Measurements from ENCODE around the gene USP35. TPM values are rescaled to one million over a fixed set of nuclear protein-coding genes. Genes with fewer than 3 reads are reported as not detected.

USP35 gene
- polyA plus RNA-seq, 12 donors = 3.3 to 5.1 (median 4.5) TPM; not detected in 1

DNA sequence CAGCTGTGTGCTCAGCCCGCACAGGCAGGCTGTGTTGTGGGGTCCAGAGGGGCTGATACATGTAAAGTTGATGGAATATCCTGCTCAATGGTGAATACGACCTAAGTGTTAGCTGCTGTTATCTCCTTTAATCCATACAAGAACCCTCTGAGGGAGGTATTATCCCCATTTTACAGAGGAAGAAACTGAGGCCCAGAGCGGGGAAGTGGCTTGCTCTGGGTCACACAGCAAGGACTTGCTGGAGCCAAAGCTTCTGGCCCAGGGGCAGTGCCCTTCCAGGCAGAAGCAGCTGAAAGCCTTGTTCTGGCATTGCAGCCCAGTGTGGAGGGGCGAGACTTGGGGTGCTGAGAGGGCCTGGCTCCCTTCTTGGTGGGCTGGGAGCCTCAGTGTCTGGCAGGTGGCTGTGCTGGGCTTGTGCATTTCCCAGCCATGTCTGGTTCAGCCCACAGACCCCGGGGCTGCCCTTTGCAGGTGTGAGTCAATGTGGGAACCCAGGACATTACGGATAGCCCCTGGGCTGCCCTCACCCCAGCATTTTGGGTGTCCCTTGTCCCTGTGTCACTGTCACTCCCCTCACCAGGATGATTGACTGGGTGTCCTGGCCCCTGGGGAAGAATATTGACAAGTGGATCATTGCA is 10.4 kb downstream of the USP35 start:
- no peak for DNase-seq

DNA sequence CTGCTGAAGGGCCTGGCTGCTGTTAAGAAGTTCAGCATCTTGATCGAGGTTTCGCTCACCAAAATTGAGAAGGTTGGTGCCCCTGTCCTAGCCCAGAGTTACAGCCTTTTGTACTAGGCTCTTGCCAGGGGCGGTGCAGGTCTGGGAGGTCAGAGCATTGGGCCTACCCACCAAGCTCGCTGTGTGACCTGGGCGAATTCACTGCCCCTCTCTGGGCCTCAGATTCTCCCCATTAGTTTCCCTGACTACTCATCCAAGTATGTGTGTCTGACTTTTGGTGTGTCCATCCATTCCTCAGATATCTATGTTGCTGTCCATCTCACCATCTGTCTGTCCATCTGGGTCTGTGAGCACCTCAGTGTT is 10.9 kb downstream of the USP35 start:
- DNase-seq = no peak

DNA sequence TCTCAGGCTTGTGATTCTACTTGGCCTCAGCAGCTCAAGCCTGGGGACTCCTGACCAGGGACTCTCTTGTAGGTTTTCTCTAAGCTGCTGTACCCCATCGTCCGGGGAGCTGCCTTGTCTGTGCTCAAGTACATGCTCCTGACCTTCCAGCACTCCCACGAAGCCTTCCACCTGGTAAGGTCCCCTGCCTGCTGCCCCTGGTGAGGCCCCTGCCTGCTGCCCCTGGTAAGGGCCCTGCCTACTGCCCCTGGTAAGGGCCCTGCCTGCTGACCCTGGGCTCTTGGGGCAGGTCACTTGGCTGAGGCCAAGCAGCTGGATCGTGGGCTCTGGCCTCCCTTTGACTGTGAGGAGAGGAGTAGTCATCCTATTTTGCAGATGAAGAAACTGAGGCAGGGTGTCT is 11.3 kb downstream of the USP35 start:
- no peak for DNase-seq

DNA sequence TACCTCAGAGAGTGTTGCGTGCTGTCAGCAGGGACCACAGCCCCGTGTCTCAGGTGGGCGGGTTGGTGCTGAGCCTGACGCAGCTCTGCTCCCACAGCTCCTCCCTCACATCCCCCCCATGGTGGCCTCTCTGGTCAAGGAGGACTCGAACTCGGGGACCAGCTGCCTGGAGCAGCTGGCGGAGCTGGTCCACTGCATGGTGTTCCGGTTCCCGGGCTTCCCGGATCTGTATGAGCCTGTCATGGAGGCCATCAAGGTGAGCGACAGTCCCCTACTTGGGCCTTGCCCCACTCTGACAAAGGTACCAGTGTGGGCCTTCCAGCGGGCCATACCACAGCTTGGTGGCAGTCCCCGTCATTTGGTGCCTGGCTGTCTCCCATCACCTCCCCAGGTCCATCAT is 11.8 kb downstream of the USP35 start:
- no peak for DNase-seq

DNA sequence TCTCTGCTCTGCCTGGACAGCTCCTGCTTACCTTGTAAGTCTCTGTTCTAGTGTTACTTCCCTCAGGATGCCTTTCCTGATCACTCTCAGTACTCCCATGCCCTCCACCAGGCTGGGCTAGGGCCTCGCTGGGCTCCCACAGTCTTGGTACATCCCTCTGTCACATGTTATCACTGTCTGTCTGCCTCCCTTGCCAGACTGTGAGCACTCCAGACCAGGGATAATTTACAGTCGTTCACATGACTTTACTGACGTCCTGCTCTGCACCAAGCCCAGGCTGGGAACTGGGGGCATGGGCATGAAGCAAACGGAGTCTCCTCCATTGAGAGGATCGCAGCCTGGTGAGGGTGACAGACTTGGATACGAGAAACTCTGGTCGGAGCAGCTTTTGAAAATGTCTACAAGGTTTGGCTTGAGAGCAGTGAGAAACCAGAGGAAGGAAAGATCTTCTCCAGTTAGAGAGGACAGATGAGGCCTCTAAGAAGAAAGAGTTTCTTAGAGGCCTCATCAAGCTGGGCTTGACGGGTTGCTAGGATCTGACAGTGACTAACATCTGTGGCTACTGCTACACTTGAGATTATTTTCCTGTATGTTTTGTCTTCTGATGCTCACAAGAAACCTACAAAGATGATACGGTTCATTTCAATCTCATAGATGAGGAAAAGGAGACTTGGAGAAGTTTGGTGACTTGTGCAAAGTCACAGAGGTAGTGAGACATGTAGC is 12.5 kb downstream of the USP35 start:
- no peak for DNase-seq

DNA sequence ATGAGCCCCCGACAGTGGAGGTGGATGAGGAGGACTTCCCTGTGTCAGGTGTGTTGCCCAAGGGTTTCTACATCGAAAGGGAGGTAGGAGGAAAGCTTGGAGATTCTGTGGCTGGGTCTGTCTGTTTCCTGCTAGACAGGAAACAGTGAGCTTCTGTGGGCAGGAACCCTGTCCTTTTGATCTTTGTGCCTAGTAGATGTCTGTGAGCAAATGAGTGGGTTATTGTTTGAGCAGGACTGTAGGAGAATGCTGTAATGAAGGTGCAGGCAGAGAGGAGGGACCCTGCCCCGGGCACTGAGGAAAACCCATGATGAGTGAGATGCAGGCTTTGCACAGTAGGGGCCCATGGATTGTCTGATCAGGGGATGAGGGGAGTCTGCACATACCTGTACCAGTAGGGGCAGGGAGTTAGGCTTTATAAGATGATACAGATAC is 14.0 kb downstream of the USP35 start:
- no peak for DNase-seq

DNA sequence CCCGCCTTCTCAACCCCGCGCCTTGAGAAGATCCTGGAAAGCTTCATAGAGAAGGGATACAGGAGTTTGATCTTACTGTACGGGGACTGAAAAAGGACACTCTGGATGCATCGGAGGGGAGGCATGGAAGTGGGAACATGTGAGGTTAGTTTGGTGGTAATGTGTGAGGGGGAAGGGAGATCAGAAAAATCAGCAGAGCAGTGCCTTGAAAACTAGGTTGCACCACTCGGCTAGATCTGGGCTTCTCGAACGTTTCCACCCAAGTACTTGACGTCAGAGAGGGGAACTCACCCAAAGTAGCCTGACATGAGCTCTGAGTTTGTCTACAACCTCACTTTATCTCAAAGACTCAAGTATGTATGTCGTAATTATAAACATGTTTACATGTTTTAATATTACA is 14.5 kb downstream of the USP35 start:
- no peak for DNase-seq

DNA sequence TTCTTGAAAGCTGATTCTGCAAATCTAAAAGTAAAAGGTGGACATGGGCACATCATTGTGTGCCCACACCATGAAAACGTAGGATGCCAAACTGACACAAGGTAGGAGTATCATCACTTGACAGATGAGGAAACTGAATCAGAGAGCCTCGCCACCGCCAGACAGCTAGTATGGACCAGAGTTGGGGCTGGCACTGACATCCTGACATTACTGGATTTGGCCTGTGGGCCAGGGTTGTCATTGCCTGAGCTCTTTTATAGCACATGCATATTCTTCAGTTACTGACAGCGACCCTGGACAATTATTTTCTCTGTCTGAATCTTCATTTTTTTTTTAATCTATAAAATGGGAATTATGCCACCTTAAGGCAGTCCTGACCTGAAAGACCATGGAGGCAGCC is 16.5 kb downstream of the USP35 start:
- DNase-seq = no peak

DNA sequence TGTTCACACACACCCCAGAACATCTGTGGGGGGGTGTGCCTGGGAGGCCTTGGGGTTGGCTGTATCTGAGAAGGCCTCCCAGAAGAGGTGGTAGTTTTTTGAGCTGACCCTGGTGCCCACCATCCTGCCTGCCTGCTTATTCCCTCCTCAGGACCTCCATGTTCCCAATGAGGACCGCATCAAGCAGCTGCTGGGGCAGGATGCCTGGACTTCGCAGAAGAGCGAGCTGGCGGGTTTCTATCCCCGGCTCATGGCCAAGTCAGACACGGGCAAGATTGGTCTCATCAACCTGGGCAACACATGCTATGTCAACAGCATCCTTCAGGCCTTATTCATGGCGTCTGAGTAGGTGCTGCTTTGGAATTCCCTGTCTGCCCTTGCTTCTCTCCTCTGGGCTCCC is 17.0 kb downstream of the USP35 start:
- DNase-seq = no peak

DNA sequence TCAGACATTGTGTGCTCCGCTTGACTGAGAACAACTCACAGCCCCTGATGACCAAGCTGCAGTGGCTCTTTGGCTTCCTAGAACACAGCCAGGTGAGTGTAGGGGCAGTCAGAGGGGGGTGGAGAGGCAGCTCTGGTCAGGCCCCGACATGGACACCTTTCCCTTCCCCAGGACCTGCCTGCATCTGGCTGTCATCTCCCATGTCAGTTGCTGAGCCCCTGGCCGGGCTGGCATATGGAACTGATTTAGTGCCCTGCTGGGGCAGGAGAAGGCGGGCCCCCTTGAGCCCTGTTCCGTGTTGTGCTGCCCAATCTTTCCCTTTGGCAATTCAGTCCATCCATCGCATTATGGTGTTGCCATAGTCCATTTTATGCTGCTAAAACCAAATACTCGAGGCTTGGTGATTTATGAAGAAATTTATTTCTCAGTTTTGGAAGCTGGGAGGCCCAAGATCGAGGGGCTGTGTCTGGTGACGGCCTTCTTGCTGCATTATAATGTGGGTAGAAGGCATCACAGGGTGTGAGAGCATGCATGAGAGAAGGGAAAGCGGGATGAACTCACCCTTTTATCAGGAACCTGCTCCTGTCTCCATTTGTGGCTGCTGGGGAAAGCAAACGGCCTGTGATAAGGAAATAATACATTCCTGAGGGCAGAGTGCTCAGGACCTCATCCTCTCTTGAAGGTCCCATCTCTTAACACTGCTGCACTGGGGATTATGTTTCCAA is 19.0 kb downstream of the USP35 start:
- DNase-seq = no peak

DNA sequence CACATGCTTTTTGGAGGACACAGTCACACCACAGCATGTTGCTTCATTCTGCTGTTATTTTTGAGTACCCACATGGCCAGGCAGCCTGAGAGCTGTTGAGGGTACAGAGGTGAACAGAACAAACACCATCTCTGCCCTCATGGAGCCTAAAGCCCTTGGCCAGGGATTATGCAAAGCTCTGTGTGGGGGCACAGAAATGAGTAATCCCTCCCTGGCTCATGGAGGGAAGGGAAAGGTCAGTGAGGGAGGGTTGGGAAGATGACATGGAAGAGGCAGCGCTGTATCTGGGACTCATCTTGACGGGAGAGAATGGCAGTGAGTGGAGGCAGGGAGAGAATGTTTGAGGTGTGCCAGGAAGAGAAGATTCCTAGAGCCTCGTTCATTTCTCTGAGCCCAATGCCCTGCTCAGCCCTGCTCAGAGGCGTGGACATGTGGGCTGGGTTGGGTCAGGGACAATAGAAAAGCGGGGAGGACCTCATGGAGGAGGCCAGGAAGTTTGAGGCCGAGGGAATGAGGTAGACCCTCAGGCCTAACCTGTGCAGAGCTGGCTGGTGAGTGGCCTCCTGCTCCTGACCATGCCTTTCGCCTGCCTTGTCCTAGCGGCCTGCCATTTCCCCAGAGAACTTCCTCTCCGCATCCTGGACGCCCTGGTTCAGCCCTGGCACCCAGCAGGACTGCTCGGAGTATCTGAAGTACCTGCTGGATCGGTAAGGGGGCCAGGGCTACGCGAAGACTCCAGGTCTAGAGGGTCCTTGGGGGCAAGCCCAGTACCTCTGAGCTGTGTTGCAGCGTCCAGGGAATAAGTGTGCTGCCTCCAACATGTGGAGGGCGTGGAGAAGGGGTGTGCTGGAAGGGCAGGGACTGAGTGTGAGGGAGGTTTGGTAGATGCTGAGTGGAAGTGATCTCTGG is 19.8 kb downstream of the USP35 start:
- DNase-seq = no peak

DNA sequence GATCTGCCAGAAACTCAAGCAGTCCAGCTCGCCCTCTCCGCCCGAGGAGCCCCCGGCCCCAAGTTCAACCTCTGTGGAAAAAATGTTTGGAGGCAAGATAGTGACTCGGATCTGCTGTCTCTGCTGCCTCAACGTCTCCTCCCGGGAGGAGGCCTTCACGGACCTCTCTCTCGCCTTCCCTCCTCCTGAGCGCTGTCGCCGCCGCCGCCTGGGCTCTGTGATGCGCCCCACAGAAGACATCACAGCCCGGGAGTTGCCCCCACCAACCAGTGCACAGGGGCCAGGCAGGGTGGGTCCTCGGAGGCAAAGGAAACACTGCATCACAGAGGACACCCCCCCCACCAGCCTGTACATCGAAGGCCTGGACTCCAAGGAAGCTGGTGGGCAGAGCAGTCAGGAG is 20.8 kb downstream of the USP35 start:
- DNase-seq = no peak

DNA sequence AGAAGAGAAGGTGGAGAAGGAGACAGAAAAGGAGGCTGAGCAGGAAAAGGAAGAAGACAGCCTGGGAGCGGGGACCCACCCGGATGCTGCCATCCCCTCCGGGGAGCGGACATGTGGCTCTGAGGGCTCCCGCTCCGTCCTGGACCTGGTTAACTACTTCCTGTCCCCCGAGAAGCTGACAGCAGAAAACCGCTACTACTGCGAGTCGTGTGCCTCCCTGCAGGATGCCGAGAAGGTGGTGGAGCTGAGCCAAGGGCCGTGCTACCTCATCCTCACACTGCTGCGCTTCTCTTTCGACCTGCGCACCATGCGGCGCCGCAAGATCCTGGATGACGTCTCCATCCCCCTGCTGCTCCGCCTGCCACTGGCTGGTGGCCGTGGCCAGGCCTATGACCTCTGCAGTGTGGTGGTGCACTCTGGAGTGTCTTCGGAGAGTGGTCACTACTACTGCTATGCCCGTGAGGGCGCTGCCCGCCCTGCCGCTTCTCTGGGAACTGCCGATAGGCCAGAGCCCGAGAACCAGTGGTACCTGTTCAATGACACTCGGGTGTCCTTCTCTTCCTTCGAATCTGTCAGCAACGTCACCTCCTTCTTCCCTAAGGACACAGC is 21.4 kb downstream of the USP35 start:
- DNase-seq = no peak

DNA sequence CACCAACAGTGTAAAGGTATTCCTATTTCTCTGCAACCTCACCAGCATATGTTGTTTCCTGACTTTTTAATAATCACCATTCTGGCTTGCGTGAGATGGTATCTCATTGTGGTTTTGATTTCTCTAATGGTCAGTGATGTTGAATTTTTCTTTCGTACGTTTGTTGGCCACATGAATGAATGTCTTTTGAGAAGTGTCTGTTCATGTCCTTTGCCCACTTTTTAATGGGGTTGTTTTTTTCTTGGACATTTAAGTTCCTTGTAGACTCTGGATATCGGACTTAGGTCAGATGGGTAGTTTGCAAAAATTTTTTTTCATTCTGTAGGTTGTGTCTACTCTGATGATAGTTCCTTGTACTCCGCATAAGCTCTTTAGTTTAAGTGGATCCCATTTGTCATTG is 22.8 kb downstream of the USP35 start:
- no peak for DNase-seq

DNA sequence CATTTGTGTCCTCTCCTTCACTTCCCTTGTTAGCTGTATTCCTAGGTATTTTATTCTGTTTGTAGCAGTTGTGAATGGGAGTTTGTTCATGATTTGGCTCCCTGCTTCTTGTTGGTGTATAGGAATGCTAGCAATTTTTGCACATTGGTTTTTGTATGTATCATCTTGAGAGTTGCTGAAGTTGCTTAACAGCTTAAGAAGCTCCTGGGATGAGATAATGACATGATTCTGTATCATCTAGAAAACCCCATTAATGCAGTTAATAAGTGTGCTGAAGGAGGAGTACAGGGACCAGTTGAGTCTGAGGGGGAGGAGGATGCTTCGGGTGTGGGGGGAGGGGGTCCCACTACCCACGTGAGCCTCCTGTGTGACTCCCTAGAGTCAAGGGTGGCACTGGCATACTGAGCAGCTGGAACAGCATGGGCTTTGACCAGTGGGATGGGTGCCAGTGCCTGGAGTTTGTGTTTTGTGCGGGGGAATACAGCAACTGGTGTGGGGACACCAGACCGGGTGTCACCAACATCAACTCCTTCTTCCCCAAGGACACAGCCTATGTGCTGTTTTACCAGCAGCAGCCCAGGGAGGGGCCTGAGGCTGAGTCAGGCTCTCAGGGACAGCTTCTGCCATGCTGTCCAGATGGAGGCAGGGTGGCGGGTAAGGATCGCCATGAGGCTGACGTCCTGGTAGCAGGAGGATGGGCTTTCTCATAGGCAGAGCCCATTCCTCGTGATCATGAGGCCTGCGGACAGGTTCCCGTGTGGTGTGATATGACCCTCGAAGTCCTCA is 24.1 kb downstream of the USP35 start:
- DNase-seq = no peak

DNA sequence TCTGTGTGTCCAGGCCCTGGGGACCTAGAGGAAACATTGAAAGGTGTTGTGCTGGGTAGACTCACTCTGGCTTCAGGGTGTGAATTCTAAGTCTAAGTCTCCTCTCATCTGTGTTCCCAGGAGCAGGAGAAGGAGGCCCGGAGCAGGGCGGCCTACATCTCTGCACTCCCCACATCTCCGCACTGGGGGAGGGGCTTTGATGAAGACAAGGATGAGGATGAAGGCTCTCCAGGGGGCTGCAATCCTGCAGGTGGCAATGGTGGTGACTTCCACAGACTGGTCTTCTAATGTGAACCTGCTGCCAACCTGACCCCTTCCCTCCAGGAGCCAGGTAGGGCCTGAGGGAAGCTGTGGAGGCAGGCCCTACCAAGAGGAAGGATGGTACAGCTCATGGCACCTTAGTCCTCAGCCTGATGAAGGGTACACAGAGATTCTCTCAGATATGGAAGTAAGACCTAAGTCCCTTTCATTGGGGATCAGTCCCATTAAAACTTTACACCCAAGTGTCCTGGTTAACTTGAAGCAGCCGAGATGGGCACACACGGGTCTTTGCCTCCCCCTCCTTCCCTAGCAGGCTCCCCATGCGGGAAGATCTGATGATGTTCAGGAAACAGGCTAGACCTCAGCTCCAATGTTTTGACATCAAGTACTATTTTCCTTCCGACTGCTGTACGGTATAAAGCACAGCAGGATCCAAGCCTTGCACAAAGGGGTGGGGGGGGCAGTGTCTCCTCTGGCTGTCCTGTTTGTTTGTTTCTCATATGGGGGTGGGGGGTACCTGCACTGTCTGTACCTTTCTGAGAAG is 25.0 kb downstream of the USP35 start:
- no peak for DNase-seq

DNA sequence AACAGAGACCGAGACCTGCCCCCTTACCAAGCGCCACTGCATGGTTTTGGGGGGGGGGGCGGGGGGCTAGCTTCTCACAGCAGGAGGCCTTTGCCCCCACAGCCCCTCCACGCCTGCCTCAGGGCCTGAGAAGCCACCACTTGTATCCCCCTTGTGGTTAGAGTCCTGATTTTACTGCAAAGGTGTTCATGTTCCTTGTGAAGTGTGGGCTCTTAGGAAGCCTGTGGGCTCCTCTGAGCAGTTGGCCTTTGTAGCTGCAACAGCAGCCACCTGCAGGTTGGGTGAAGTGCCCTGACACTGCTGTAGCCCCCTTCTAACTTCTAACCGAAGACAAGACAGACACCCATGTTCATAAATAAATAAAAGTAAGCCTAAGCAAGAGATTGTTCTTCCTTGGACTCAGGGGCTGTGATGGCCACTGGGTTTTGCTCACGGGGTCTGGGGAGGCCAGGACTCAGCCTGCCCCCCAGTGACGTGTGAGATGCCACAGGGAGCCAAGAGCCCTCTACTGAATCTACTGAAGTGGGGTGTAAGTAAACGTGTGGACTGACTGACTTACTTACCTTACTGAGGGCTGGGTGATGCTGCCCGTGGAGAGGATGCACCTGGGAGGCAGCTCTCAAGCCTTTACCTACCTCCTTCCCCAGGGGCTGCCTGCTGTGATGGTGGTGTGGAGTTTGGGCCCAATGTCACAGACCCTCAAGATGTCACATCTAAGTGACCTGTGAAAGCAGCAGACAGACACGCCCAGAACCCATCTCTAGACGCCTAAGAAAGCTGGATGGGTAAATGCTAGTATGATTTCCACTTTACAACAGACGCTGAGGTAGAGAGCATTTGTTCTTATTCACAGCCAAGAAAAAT is 25.8 kb downstream of the USP35 start:
- no peak for DNase-seq

DNA sequence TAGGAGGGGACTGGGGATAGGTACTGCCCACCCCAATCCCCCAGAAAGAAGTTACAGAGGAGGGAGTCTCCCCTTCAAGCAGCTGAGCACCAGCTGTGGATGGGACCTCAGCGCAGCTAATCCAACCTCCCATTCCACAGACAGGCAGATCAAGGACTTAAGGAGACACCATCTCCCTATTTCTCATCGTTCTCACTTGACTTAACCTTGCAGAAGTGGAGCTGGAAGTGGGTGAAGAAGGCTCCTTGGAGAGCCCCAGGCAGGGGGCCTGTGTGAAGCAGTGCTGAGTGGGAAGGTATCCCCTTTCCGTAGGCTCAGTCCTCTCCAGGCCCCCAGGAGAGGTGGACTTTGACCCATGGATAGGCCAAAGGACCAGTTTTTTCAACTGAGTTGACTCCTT is 27.3 kb downstream of the USP35 start:
- DNase-seq = no peak

Data from muscle of arm (tissue), 12 donors.